Measurements from ENCODE around the gene ALOX12B.

The ALOX12B gene

GRCh38 chr17:8126491-8127066, 39.1 kb upstream of the ALOX12B start:
- Histone ChIP-seq H3K36me3 (no peaks in the 10 kb centered on the region), H3K9me3 (no peaks in the 10 kb centered on the region), H3K4me3 (ENCODE audit: low read depth, low read length) (peak overlapping the region; percentile 78), H3K27me3 (peaks cover 20% of the 10 kb centered on the region), H3K4me1 (no peaks in the 10 kb centered on the region)
- no peak for TF ChIP-seq CTCF (IDR thresholded peaks at IDR 0.05; ENCODE audit: low read depth, low read length)
- DNase-seq = peak; percentile 51

- Histone ChIP-seq H3K4me3 (ENCODE audit: low read depth, low read length) (peak overlapping the region; percentile 78), H3K9me3 (no peaks in the 10 kb centered on the region), H3K4me1 (no peaks in the 10 kb centered on the region), H3K36me3 (no peaks in the 10 kb centered on the region), H3K27me3 (peaks cover 20% of the 10 kb centered on the region)
- peak; percentile 32 for DNase-seq
- no peak for TF ChIP-seq CTCF (IDR thresholded peaks at IDR 0.05; ENCODE audit: low read depth, low read length)
Measured at GRCh38 chr17:8125947-8126490, 38.5 kb upstream of the ALOX12B start.

DNA sequence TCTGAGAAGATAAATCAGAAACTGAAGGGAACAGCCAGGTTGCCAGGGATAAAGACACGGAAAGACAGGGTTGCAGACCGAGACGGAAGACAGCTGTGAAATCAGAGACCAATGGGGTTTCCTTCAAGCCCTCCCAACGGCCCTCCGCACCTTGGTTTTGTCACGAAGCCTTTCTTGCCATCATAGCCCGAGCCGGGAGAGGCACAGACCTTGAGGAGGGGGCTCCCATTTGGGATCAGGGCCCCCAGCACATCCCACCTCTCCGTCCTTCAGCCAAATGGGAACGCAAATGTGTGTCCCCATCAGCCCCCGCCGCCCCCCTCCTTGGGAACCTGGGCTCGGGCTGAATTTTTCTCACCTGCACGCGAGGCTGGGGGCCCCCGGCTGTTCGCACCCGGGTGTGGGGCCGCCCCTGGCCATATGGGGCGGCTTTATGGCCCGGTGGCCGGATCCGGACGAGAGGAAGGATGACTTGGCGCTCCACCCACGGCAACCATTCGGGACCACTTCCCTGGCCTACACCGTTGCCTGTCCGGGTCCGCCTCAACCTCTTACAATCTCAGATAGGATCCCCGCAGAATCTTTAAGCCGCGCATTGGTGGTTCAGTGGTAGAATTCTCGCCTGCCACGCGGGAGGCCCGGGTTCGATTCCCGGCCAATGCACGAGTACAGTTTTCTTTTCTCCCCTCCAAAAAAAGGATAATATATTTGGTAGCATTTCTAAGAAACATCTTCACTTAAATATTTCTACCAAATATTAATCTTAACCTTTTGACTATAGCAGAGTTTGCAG, 37.8 kb upstream of the ALOX12B start:
- no peaks in the 10 kb centered on the region for H3K36me3 ChIP-seq

GRCh38 chr17:8124350-8125153, 37.0 kb upstream of the ALOX12B start:
- Histone ChIP-seq H3K36me3 (no peaks in the 10 kb centered on the region), H3K9me3 (no peaks in the 10 kb centered on the region), H3K4me1 (no peaks in the 10 kb centered on the region), H3K4me3 (ENCODE audit: low read depth, low read length) (peak overlapping the region; percentile 78), H3K27me3 (peaks cover 20% of the 10 kb centered on the region)
- TF ChIP-seq CTCF (IDR thresholded peaks at IDR 0.05; ENCODE audit: low read depth, low read length) = no peak
- DNase-seq = no peak

More for the DNA sequence above, 37.8 kb upstream of the ALOX12B start:
- Histone ChIP-seq H3K9me3 (no peaks in the 10 kb centered on the region), H3K4me3 (ENCODE audit: low read depth, low read length) (peak overlapping the region; percentile 78), H3K4me1 (no peaks in the 10 kb centered on the region), H3K27me3 (peaks cover 20% of the 10 kb centered on the region)
- DNase-seq = peak; percentile 67
- no peak for TF ChIP-seq CTCF (IDR thresholded peaks at IDR 0.05; ENCODE audit: low read depth, low read length)

- peak; percentile 27 for DNase-seq
- TF ChIP-seq CTCF (IDR thresholded peaks at IDR 0.05; ENCODE audit: low read depth, low read length) = no peak
- H3K9me3 ChIP-seq = no peaks in the 10 kb centered on the region
- H3K36me3 ChIP-seq = no peaks in the 10 kb centered on the region
- H3K27me3 ChIP-seq = peaks cover 20% of the 10 kb centered on the region
- H3K4me1 ChIP-seq = no peaks in the 10 kb centered on the region
- peak within 1 kb of the TSS; percentile 78 for H3K4me3 ChIP-seq (ENCODE audit: low read depth, low read length)
Measured at GRCh38 chr17:8123695-8124349, 36.3 kb upstream of the ALOX12B start, which contains the start of gene HES7. Gene HES7 (minus strand): TSS chr17:8124106. CDS start chr17:8124084, 22 bp downstream.
